Hepatocyte (in vitro differentiated cells): ENCODE results near the gene CELF3. TPM values are rescaled to one million over a fixed set of nuclear protein-coding genes. Genes with fewer than 3 reads are reported as not detected.

Experiments used
- polyA plus RNA-seq: library from polyadenylated mRNA; unstranded; fragments of >200 nt; fragmentation: Nextera tagmentation; extraction: Ambion mirVana; gene quantifications from 2 replicates; pipeline ENCODE4 v1.2.1, GENCODE V29; 2016
- small RNA-seq: library from RNA; depleted of rRNA; stranded (forward); fragments of <200 nt; gene quantifications from one replicate; pipeline ENCODE3, GENCODE V24; 2014
- total RNA-seq: library from RNA; depleted of rRNA; stranded (reverse); fragments of >200 nt; gene quantifications from 2 replicates; pipeline ENCODE4 v1.2.3, GENCODE V29; 2014

The CELF3 gene
- total and polyA plus RNA-seq, 2 experiments from 2014 or later: 1.1 to 2.1 TPM

Small RNA genes within 50 kb of the gene (small RNA-seq; reads per million reads assigned to genes)
- gene RNU6-662P: not detected

Other genes with a start within 250 kb of the CELF3 start
- gene CGN, start 205.4 kb downstream of the CELF3 start, total RNA-seq: 58.2 and 66.4 TPM in 2 replicates
- gene CGN, start 205.4 kb downstream of the CELF3 start, polyA plus RNA-seq: 46.3 and 54.5 TPM in 2 replicates
- gene TUFT1, start 176.5 kb downstream of the CELF3 start, total RNA-seq: 18.3 and 29.8 TPM in 2 replicates
- gene TUFT1, start 176.5 kb downstream of the CELF3 start, polyA plus RNA-seq: 29.2 and 30.1 TPM in 2 replicates
- 35.1 and 38.7 TPM in 2 replicates for gene SNX27, start 104.8 kb downstream of the CELF3 start, total RNA-seq
- gene SNX27, start 104.8 kb downstream of the CELF3 start, polyA plus RNA-seq: 18.2 and 24.0 TPM in 2 replicates
- gene RIIAD1, start 4.7 kb upstream of the CELF3 start, total RNA-seq: 7.9 TPM in 1 of 2 replicates, not detected in the other
- 2.3 TPM in 1 of 2 replicates, not detected in the other for gene RIIAD1, start 4.7 kb upstream of the CELF3 start, polyA plus RNA-seq
- 50.3 and 68.8 TPM in 2 replicates for gene MRPL9, start 46.7 kb upstream of the CELF3 start, total RNA-seq
- 72.5 and 88.0 TPM in 2 replicates for gene MRPL9, start 46.7 kb upstream of the CELF3 start, polyA plus RNA-seq
- 3.4 and 3.8 TPM in 2 replicates for gene TDRKH, start 73.7 kb upstream of the CELF3 start, total RNA-seq
- 1.6 and 1.8 TPM in 2 replicates for gene TDRKH, start 73.7 kb upstream of the CELF3 start, polyA plus RNA-seq
- not detected in 2 replicates for gene LINGO4, start 88.6 kb upstream of the CELF3 start, total RNA-seq
- not detected in 2 replicates for gene LINGO4, start 88.6 kb upstream of the CELF3 start, polyA plus RNA-seq
- gene RORC, start 115.0 kb upstream of the CELF3 start, total RNA-seq: 1.2 and 1.3 TPM in 2 replicates
- gene RORC, start 115.0 kb upstream of the CELF3 start, polyA plus RNA-seq: 0.60 TPM in 1 of 2 replicates, not detected in the other
- gene C2CD4D, start 123.0 kb upstream of the CELF3 start, total RNA-seq: 0.72 TPM in 1 of 2 replicates, not detected in the other
- gene C2CD4D, start 123.0 kb upstream of the CELF3 start, polyA plus RNA-seq: 0.96 and 1.1 TPM in 2 replicates
- gene THEM5, start 136.9 kb upstream of the CELF3 start, total RNA-seq: not detected in 2 replicates
- gene THEM5, start 136.9 kb upstream of the CELF3 start, polyA plus RNA-seq: 0.21 and 0.32 TPM in 2 replicates
- gene THEM4, start 192.7 kb upstream of the CELF3 start, total RNA-seq: 18.6 and 24.8 TPM in 2 replicates
- gene THEM4, start 192.7 kb upstream of the CELF3 start, polyA plus RNA-seq: 20.2 and 25.2 TPM in 2 replicates